Astrocyte (in vitro differentiated cells and primary cell): ENCODE results near the gene GDAP1L1. TPM values are rescaled to one million over a fixed set of nuclear protein-coding genes. Genes with fewer than 3 reads are reported as not detected.

Source experiments
- DNase-seq: peaks from one replicate; pipeline ENCODE4 v3.0.0-alpha.2; 2010; ENCODE audit warnings: low read depth
- FAIRE-seq: peaks from 2 replicates; lab custom pipeline; 2011; peaks lifted over from hg19 to GRCh38; lab: Jason Lieb, UNC
- H2AFZ ChIP-seq: 2 replicates; pipeline ENCODE4 v1.6.0; 2012; ENCODE audit warnings: low read depth, low read length, inconsistent platforms
- H3K27ac ChIP-seq: 2 replicates; pipeline ENCODE4 v1.5.1; 2011; ENCODE audit warnings: low read depth, low read length, inconsistent platforms
- H3K27me3 ChIP-seq: 2 replicates; pipeline ENCODE4 v1.6.0; 2011; ENCODE audit warnings: low read length, inconsistent platforms; ENCODE audit not compliant: insufficient read depth
- H3K36me3 ChIP-seq: 2 replicates; pipeline ENCODE4 v1.5.1; 2011; ENCODE audit warnings: low read length, inconsistent platforms; ENCODE audit not compliant: insufficient read depth
- H3K4me1 ChIP-seq: 2 replicates; pipeline ENCODE4 v1.5.1; 2011; ENCODE audit warnings: low read length, inconsistent platforms; ENCODE audit not compliant: insufficient read depth
- H3K4me2 ChIP-seq: 2 replicates; pipeline ENCODE4 v1.6.0; 2012; ENCODE audit warnings: low read length, inconsistent platforms
- H3K4me3 ChIP-seq: 2 replicates; pipeline ENCODE4 v1.5.1; 2011; ENCODE audit warnings: low read depth, mild to moderate bottlenecking, low read length, inconsistent platforms; ENCODE audit not compliant: insufficient read depth
- H3K79me2 ChIP-seq: 2 replicates; pipeline ENCODE4 v1.6.0; 2012; ENCODE audit warnings: mild to moderate bottlenecking, low read length, inconsistent platforms; ENCODE audit not compliant: insufficient read depth
- H3K9ac ChIP-seq: 2 replicates; pipeline ENCODE4 v1.6.0; 2012; ENCODE audit warnings: mild to moderate bottlenecking, low read length, inconsistent platforms
- H3K9me3 ChIP-seq: 2 replicates; pipeline ENCODE4 v1.5.1; 2012; ENCODE audit warnings: low read depth, mild to moderate bottlenecking, low read length, inconsistent platforms; ENCODE audit not compliant: insufficient read depth
- H4K20me1 ChIP-seq: 2 replicates; pipeline ENCODE4 v1.6.0; 2012; ENCODE audit warnings: low read length, inconsistent platforms; ENCODE audit not compliant: insufficient read depth
- H3K27ac Mint-ChIP-seq: one replicate; pipeline ENCODE4 v1.8.0; 2021; ENCODE audit warnings: mild to moderate bottlenecking, mixed read lengths; ENCODE audit not compliant: unreplicated experiment
- H3K27me3 Mint-ChIP-seq: one replicate; pipeline ENCODE4 v1.8.0; 2021; ENCODE audit warnings: low read depth, mixed read lengths; ENCODE audit not compliant: unreplicated experiment
- H3K36me3 Mint-ChIP-seq: one replicate; pipeline ENCODE4 v1.8.0; 2021; ENCODE audit warnings: low read depth, mixed read lengths; ENCODE audit not compliant: unreplicated experiment
- H3K4me1 Mint-ChIP-seq: one replicate; pipeline ENCODE4 v1.8.0; 2021; ENCODE audit warnings: low read depth, mixed read lengths; ENCODE audit not compliant: unreplicated experiment
- H3K4me3 Mint-ChIP-seq: one replicate; pipeline ENCODE4 v1.8.0; 2021; ENCODE audit warnings: mild to moderate bottlenecking, moderate library complexity, mixed read lengths; ENCODE audit not compliant: unreplicated experiment
- H3K9me3 Mint-ChIP-seq: one replicate; pipeline ENCODE4 v1.8.0; 2021; ENCODE audit warnings: mild to moderate bottlenecking, mixed read lengths; ENCODE audit not compliant: unreplicated experiment
- EZH2 ChIP-seq: IDR thresholded peaks from 2 replicates; pipeline ENCODE4 v1.6.1; 2012; ENCODE audit warnings: mild to moderate bottlenecking, low read length, inconsistent platforms; ENCODE audit not compliant: insufficient read depth
- total RNA-seq: library from RNA; stranded (reverse); gene quantifications from 2 replicates; pipeline ENCODE4 v1.2.1, GENCODE V29; 2021
- TF ChIP-seq, protein P1 (sequence below): IDR thresholded peaks from 2 replicates; pipeline ENCODE4 v1.5.1; 2011; ENCODE audit warnings: low read depth, mild to moderate bottlenecking, inconsistent platforms, low read length, moderate library complexity; ENCODE audit not compliant: insufficient read depth

The GDAP1L1 gene
- total RNA-seq, 1 donor from 2014 or later, result 0.64 TPM

DNA sequence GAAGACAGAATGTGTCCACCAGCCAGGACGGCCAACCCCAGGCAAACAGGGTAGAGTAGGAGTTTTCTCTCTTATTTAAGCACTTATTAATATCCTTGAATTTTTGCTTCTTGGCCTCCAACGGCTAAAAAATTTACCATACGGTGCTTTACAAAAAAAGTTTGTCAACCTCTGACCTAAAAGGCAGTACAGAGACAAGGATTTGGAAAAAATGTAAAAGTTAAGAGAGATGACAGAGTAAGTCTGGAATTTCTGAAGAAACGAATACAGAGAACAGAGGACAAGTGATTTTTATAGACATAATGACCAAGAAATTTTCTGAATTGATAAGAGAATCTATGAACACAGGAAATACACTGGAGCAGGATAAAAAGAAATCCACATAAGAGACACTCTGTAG is 46.7 kb upstream of the GDAP1L1 start:
- Histone ChIP-seq H3K4me1 (peaks cover 15% of the 10 kb centered on the region), H3K27me3 (no peaks in the 10 kb centered on the region), H4K20me1 (peaks cover 9% of the 10 kb centered on the region), H2AFZ (no peak overlapping the region), H3K4me2 (no peak overlapping the region), H3K36me3 (peaks cover 45% of the 10 kb centered on the region), H3K9me3 (no peaks in the 10 kb centered on the region), H3K4me3 (no peak overlapping the region), H3K79me2 (peaks cover 57% of the 10 kb centered on the region), H3K9ac (no peak overlapping the region), H3K27ac (no peak overlapping the region)
- Mint-ChIP-seq H3K4me3 (no peak overlapping the region), H3K36me3 (peaks cover 27% of the 10 kb centered on the region), H3K27ac (no peak overlapping the region), H3K4me1 (peaks cover 29% of the 10 kb centered on the region), H3K9me3 (no peaks in the 10 kb centered on the region), H3K27me3 (no peaks in the 10 kb centered on the region)
- TF ChIP-seq, protein P1, sequence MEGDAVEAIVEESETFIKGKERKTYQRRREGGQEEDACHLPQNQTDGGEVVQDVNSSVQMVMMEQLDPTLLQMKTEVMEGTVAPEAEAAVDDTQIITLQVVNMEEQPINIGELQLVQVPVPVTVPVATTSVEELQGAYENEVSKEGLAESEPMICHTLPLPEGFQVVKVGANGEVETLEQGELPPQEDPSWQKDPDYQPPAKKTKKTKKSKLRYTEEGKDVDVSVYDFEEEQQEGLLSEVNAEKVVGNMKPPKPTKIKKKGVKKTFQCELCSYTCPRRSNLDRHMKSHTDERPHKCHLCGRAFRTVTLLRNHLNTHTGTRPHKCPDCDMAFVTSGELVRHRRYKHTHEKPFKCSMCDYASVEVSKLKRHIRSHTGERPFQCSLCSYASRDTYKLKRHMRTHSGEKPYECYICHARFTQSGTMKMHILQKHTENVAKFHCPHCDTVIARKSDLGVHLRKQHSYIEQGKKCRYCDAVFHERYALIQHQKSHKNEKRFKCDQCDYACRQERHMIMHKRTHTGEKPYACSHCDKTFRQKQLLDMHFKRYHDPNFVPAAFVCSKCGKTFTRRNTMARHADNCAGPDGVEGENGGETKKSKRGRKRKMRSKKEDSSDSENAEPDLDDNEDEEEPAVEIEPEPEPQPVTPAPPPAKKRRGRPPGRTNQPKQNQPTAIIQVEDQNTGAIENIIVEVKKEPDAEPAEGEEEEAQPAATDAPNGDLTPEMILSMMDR, result no peak
- no peak for TF ChIP-seq EZH2
- FAIRE-seq, result no peak
- DNase-seq, result no peak

DNA sequence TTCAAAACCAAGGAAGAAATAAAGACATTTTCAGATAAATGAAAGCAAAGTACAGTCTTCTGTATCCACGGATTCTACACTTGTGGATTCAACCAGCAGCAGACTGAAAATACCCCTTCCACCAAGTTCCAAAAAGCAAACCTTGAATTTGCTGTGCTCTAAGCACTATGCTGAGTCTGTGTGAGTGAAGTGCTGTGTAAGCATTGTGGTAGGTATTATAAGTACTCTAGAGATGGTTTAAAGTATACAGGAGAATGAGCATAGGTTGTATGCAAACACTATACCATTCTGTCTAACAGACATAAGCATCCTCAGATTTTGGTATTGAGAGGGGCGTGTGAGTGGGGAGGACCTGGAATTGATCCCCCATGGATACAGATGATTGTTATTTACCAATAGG is 46.1 kb upstream of the GDAP1L1 start:
- Histone ChIP-seq H3K4me3 (no peak overlapping the region), H3K36me3 (peaks cover 47% of the 10 kb centered on the region), H3K27ac (no peak overlapping the region), H3K27me3 (no peaks in the 10 kb centered on the region), H3K4me1 (peaks cover 15% of the 10 kb centered on the region), H3K9ac (no peak overlapping the region), H3K79me2 (peaks cover 63% of the 10 kb centered on the region), H4K20me1 (peaks cover 9% of the 10 kb centered on the region), H3K9me3 (no peaks in the 10 kb centered on the region), H2AFZ (no peak overlapping the region), H3K4me2 (no peak overlapping the region)
- FAIRE-seq (no peak), DNase-seq (no peak)
- no peaks in the 10 kb centered on the region for H3K9me3 Mint-ChIP-seq
- H3K4me3 Mint-ChIP-seq, result no peak overlapping the region
- TF ChIP-seq EZH2, result no peak
- TF ChIP-seq, protein P1, result no peak
- H3K36me3 Mint-ChIP-seq, result peaks cover 27% of the 10 kb centered on the region
- H3K4me1 Mint-ChIP-seq, result peaks cover 29% of the 10 kb centered on the region
- H3K27ac Mint-ChIP-seq, result no peak overlapping the region
- H3K27me3 Mint-ChIP-seq, result no peaks in the 10 kb centered on the region

DNA sequence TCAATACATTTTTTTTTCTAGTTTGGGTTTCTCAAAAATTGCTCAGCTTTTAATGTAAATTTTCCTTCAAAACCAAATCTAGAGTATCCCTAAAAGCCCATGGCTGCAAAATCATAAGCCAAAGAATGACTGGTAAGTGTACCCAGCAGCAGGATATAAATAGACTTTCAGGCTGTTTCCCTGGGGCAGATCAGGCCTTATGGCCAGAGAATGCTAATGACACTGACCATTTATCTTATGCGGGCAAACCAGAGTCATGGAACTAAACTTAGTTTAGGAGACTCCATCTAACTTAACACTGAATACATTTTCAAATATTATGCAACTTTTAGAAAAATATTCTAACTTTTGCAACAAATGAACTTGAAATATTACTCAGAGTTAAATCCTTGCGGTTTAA is 43.9 kb upstream of the GDAP1L1 start:
- DNase-seq (peak; percentile 46), FAIRE-seq (peak; percentile 55)
- Histone ChIP-seq H3K79me2 (peaks cover 84% of the 10 kb centered on the region), H3K4me3 (no peak overlapping the region), H3K4me2 (no peak overlapping the region), H3K9me3 (no peaks in the 10 kb centered on the region), H3K27me3 (no peaks in the 10 kb centered on the region), H3K36me3 (peaks cover 37% of the 10 kb centered on the region), H3K9ac (no peak overlapping the region), H3K27ac (peak overlapping the region; percentile 46), H3K4me1 (peaks cover 15% of the 10 kb centered on the region), H2AFZ (no peak overlapping the region), H4K20me1 (peaks cover 19% of the 10 kb centered on the region)
- Mint-ChIP-seq H3K27ac (peak overlapping the region; percentile 29), H3K4me3 (no peak overlapping the region), H3K36me3 (peaks cover 19% of the 10 kb centered on the region), H3K9me3 (no peaks in the 10 kb centered on the region), H3K27me3 (no peaks in the 10 kb centered on the region), H3K4me1 (peaks cover 41% of the 10 kb centered on the region)
- TF ChIP-seq, protein P1, result no peak
- no peak for TF ChIP-seq EZH2
